ENCODE data around the gene MOXD1.
"Not testable (repeated sequence)": the region's sequence is repeated elsewhere in the genome, so short reads cannot be mapped to it uniquely, and the experiment has no call there.

MOXD1 gene

DNA sequence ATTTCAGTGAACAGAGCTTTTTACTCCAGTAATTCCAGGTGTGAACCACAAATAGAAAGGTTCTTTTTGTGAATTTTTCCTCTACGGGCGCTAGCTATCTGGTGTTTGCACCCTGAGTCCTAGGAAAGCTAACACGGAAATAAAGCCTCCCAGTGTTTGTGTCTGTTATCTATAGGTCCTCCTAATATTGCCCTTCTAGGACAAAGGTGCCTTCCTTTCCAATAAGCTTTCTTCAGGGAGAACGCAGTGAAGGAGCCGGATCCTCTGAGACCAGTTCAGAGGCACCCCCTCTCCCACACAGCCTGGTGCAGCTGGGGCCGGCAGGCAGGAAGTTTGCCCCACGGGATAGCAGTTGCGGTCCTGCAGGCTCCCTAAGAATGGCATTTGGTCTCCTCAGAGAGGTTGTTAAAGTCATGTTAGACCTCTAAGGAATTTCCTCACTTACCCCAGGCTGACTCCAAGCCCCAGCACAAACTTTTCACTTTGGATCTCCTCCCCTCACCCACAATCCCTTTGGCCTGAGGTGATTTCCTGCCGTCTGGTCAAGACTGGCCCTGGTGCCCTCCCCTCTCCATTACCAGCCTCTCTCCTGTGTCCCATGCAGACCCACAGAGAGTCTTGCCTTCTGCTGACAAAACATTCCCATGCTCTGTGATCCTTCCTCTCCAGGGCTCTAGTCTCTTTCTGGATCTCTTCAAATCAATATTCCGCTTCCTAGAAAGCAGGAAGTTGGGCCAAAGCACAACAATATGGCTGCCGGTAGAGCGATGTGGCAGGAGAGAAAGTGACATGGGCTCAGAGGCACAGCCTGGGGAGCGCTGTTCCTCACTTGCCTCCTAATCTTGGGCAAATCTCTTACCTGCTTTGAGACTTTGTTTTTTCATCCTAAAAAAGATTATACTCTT is 126.0 kb downstream of the MOXD1 start:
- DNase-seq: no peak

DNA sequence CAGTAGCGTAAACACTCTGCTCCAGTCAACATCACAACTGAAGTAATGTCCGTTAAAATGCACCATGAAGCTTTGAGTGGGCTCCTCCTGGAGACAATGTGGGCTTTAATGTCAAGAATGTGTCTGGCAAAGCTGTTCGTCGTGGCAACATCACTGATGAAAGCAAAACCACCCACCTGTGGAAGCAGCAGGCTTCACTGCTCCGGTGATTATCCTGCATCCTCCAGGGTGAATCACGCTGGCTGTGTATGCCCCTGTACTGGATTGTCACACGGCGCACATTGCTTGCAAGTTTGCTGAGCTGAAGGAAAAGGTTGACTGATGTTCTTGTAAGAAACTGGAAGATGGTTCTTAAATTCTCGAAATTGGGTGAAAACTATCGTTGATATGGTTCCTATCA is 128.5 kb downstream of the MOXD1 start:
- DNase-seq: no peak

DNA sequence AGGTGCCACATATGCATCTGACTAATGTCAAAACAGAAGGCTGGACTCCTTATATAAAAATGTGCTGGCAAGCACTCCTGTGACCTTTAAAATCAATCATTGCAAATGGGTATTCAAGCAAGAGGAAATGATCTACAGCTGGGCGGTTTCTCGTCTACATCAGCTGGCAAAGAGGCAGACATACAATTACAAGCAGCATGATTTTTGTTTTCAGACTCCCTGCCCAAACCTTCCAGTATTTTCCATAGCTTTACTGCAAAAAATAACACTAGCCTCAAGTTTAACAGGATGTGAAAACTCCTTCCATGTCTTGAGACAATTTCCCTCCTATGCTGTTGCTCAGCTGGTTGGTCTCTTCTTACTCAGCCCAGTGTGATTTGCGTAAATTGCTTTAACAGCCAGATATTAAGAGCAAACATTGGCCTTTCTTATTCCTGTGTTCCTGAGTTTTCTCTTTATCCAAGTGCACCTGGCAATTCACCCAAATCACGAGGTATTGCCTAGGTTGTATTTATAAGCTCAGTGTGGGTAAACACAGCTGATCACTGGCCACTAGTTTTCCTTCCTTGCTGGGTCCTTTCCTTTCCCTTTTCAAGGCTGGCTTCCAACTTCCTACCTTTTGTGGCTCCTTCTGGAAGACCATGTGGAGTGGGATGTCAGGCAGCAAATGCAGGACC is 130.4 kb downstream of the MOXD1 start:
- DNase-seq: no peak

DNA sequence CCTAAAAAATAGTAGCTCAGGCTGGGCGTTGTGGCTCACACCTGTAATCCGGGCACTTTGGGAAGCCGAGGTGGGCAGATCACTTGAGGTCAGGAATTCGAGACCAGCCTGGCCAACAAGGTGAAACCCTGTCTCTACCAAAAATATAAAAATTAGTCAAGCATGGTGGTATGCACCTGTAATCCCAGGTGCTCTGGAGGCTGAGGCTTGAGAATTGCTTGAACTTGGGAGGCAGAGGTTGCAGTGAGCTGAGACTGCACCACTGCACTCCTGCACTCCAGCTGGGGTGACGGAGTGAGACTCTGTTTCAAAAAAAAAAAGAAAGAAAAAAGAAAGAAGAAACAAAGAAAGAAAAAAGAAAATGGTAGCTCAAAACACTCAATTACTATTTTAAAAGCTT is 132.6 kb downstream of the MOXD1 start:
- not testable (repeated sequence) for DNase-seq

DNA sequence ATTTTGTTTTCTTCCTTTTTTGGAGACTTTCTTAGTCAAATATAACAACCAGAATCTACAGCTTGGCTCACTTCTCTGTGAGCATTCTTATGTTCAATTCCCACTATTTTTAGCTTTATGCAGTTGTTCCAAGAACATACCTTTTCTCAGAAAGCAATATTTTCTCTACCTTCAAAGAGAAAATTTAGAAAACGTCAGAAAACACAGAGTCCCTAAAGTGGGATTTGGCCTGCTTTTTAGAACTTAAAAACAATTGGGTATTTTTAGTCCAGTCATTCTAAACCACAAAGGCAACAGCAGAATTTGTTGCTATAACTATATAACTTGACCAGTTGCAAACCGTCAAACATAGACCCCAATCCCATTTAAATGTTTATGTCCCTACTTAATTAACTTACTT is 133.1 kb downstream of the MOXD1 start:
- no peak for DNase-seq

DNA sequence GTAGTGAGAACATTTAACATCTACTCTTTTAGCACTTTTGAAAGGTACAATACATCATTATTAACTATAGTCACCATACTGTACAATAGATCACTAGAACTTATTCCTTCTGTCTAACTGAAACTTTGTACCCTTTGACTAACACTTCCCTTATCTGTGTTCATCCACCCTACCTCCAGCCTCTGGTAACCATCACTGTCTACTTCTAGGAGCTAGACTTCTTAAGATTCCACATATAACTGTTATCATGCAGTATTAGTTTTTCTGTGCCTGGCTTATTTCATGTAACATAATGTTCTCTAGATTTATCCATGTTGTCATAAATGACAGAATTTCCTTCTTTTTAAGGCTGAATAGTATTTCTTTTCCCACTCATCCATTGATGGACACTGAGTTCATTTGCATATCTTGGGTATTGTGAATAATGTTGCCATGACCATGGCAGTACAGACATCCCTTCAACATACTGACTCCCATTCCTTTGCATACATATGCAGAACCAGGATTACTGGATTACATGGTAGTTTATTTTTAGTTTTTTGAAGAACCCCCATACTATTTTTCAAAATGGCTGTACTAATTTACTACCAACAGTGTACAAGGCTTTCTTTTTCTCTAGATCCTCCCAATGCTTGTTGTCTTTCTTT is 135.7 kb downstream of the MOXD1 start:
- no peak for DNase-seq

DNA sequence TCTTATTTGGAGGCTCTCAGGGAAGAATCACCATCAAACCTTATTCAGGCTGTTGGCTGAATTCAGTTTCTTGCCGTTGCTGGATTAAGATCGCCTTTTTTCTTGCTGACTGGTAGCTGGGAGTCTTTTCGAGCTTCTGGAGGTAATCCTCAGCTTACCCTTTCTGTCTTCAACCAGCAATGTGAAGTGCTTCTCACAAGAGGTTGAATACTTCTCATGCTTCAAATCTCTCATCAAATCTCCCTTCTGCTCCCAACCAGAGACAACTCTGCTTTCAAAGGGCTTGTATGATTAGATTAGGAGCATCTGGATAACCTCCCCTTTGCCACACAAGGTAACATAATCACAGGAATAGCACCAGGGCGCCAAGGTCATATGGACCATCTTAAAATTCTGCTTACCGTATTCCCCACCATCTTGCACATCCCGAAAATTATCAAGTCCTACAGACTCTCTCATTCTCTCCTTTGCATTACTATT is 137.2 kb downstream of the MOXD1 start:
- no peak for DNase-seq

DNA sequence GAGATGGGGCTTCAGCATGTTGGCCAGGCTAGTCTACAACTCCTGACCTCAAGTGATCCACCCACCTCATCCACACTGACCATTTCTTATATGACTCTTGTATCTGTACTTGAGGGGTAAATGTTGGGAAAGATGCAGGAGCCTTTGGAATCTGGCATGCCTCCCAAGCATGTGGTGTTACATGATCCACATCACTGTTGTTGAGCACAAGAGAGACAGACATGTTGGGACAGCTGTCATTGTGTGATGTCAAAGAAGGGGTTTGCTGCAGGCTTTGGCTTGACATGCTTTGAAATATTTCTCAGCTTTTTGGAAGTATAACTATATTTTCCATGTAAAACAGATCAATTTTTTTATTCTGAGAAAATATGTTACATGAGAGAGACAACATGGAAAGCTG is 139.9 kb downstream of the MOXD1 start:
- no peak for DNase-seq

DNA sequence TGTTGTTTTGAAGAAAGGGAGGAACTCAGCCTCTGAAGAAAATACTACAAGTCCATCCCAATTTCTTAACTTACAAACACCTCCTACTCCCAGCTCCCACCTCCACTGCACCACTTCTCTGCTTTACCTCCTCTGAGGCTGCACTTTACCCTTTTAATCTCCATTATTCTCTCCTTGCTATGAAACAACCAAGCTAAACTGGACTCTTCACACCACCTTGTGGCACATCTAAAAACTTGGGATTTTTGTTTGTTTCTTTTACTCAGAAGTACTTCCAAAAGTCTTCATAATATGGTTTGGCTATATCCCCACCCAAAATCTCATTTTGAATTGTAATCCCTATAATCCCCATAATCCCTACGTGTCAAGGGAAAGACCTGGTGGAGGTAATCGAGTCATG is 142.2 kb downstream of the MOXD1 start:
- no peak for DNase-seq

DNA sequence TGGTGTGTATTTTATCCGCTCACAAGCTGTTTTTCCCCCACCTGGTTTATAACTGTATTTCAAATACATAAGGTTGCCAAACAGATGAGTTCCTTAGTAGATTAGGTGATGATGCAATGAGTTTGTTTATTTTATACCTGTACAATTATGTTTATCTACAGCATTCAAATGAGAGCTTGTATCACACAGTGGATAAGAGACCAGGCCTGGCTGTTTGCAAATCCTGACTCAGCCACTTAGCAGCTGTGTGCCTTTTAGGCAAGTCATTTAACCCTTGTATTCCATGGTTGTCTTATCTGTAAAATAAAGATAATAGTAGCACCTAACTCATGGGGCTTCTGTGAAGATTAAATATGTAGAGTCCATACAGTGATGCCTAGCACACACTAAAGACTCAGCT is 143.7 kb downstream of the MOXD1 start:
- DNase-seq: no peak

DNA sequence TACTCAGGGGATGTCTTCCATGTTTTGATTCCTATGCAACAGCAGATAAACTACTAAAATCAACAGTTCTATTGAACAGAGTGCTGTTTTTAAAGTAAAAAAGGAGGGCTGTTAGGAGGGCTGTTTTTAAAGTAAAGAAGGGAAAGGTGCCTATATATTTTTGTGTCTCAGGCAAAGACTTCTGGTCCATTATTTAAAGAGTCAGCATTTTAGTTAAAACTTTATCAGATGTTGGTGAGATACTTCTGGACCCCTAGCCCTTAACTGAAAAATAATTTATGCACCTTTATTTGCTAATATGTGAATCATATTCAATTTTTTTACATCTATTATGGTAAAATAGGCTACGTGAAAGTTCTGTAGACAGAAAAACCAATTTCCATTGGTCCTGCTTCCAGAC is 144.8 kb downstream of the MOXD1 start:
- no peak for DNase-seq

DNA sequence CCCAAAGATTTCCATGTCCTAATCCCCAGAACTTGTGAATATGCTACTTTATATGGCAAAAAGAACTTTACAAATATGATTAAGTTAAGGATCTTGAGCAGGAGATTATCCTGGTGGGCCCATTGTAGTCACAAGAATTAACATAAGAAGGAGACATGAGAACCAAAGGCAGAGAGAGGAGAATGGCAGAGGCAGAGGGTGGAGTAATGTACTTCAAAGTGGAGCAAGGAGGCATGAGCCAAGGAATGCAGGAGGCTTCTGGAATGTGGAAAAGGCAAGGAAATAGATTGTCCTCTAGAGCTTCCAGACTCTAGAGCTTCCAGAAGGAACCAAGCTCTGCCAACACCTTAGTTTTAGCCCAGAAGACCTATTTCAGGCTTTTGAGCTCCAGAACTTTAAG is 147.4 kb downstream of the MOXD1 start:
- no peak for DNase-seq

DNA sequence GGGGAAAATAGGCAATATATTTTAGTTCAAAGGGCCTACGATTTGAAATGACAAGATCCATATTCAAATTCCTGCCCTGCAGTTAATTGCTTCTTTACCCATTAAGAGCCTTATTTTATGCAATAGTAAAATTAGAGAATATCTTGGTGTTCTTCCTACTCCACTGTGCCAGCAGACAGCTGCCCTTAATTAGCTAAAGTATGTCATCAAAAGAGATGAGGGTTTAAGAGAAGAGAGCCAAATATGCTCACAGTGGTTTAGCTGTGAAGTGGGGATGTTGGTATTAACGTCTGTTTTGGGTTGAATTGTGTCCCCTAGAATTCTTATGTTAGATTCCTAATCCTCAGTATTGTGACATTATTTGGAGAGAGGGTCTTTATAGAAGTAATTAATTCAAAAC is 148.1 kb downstream of the MOXD1 start:
- DNase-seq: no peak

DNA sequence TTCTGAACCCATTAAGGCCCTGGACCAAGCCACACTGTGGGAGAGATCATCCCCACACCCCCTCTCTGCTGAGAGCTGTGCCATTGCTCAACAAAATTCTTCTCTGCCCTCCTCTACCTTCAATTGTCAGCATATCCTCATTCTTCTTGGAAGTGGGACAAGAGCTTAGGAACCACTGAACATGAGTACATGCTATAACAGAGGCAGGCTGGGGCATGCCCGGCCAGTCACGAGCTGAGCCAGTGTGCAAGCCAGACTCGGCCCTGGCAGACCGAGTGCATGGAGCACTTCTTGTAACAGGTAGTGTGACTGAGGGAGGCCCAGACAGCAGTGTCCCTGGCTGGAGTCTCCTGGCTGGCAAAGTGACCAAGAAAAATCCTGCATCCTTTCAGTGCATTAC is 149.2 kb downstream of the MOXD1 start:
- DNase-seq: no peak

DNA sequence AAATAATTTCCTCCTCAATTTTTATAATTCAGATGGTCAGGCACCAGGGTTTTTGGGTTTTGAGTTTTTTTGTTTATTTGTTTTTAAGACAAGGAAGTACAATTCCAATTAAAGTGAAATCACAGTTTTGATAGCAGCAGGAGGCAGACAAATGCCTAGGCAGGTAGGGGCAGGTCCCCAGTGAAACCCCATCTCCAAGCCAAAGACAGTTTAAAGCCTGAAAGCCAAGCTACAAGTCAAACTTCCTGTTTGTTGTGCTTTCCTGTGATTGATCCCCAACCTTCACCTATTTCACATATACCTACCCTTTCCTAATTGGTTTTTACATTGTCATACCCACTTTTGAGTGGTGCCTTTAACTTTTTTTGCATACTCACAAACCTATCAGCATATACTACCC is 149.6 kb downstream of the MOXD1 start:
- no peak for DNase-seq

DNA sequence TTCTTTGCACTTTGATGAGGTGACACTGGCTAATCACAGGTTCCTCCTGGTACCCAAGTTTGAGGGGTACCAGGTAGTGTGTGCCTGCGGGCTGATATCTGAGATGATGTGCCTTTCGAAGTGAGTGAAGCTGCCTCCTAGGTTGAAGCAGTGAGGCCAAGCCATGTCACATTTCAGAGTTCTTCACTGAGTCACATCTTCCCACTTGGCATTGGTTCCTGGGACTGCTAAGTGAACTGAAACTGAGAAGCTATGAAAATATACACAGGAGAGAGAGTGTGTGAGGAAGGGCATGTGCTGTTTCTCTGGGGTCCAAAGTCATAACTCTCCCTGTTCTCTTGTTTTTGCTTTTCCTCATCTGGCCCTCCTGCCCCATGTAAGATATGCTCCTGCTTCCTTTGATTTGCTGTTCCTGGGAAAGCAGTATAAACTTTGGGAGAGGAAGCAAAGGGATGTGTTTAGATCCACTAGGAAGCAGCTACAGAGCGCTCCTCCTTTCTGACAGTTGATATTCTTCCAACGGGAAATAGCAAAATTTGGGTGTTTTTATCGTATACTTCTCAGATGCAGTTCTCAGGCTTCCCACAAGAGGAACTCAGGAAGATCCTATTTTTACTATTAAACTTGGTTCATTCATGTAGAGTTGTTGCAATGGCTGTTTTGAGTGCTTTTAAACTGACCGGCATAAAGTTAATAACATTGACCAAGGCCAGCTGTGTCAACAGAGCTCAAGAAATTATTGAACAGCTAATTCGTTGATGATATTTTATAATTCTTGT is 153.7 kb downstream of the MOXD1 start:
- no peak for DNase-seq

DNA sequence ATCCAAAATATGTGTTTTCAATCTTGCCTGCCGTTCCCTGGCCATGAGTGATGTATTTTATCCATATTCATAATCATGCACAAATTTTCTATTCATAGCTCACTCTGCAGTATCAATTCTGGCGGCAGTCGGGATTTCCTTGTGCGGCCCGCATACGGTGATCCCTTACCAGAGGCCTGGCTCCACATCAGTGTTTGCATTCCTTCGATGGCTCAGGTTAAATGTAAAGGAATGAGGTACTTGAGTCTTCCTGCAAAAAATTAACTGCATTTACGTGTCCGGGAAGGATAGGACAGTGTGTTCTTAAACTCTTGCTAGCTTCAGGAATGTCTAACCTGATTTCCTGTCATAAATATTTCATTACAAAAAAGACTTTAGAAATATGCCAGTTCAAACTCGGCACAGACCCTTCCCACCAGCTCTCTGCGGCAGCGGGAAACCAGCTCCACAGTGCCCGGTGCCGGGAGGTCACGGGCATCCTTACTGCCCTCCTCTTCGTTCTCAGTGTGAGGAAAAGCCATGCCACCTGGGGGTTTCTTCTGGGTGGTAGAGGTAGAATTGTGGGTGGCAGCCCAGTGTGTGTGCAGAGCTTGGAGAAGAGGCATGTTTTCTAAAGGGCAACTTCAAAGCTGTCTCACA is 154.5 kb downstream of the MOXD1 start:
- DNase-seq: no peak

DNA sequence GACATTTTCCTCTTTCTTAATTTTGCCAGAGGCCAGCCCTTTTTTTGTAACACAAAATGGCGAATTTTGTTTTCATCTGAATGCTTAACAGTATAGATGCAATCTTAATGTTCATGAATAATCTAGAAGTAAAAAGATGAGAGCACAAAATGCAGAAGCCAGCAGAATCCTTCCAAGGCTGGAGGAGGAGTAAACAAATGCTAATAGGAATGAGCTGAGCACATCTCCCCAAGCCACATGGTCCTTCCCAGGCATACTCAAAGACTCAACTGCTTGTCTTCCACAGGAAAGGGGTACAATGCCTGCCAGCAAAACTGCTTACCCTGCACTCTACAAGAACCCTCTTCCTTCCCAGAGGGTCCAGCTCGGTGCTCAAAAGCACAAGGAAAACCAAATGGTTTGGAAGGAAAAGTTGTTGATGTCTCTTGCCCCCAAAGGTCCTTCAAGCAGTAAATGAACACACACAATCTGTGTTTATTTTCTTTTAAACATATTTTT is 155.1 kb downstream of the MOXD1 start:
- DNase-seq: no peak
